Upper lobe of right lung (tissue), 1 donor: ENCODE data around the gene BAZ2B. TPM values are rescaled to one million over a fixed set of nuclear protein-coding genes. Genes with fewer than 3 reads are reported as not detected.

Source experiments
- ATAC-seq: fragments of 200-7000 bp; cut with Tn5 transposase; one replicate; pipeline ENCODE4 v1.9.1; 2020; ENCODE audit warnings: mild to moderate bottlenecking, moderate library complexity
- DNase-seq: peaks from one replicate; pipeline ENCODE4 v3.0.0-alpha.2; 2020
- H3K27ac ChIP-seq: fragments of 200-600 bp; one replicate; pipeline ENCODE4 v1.8.0; 2022
- H3K27me3 ChIP-seq: fragments of 200-600 bp; one replicate; pipeline ENCODE4 v1.8.0; 2022; ENCODE audit warnings: mild to moderate bottlenecking
- H3K36me3 ChIP-seq: fragments of 200-600 bp; one replicate; pipeline ENCODE4 v1.8.0; 2022
- H3K4me1 ChIP-seq: fragments of 200-600 bp; one replicate; pipeline ENCODE4 v1.8.0; 2022
- H3K4me3 ChIP-seq: fragments of 200-600 bp; one replicate; pipeline ENCODE4 v1.8.0; 2022; ENCODE audit warnings: mild to moderate bottlenecking
- H3K9me3 ChIP-seq: fragments of 200-600 bp; one replicate; pipeline ENCODE4 v1.8.0; 2022
- CTCF ChIP-seq: fragments of 200-600 bp; IDR thresholded peaks from one replicate; pipeline ENCODE4 v1.8.0; 2022; ENCODE audit warnings: antibody characterized with exemption
- intact Hi-C: fragments of 100-400 bp; cut with DNase I; formaldehyde crosslinking; loops from one replicate; pipeline ENCODE4 v1.11.0; 2022
- total RNA-seq: library from RNA; stranded (reverse); fragmentation: NEBNext Ultra II Directional; extraction: Animal tissue kit (Norgen Biotek cat#: 25700); gene quantifications from one replicate; pipeline ENCODE4 v1.2.1, GENCODE V29; 2021
- donor health status: DM: no; HTN: yes; CAD: no; lungs with severe emphysema.

BAZ2B gene
- total RNA-seq, 1 donor from 2014 or later = 91.9 TPM

GRCh38 chr2:159297042-159297707, 319.2 kb downstream of the BAZ2B start:
- ATAC-seq = no peak
- H3K27me3 ChIP-seq = no peaks in the 10 kb centered on the region
- no peak for TF ChIP-seq CTCF
- no peaks in the 10 kb centered on the region for H3K4me1 ChIP-seq
- intact Hi-C loops = no loop called here
- H3K9me3 ChIP-seq = no peaks in the 10 kb centered on the region
- H3K4me3 ChIP-seq = no peak overlapping the region
- no peaks in the 10 kb centered on the region for H3K36me3 ChIP-seq
- H3K27ac ChIP-seq = no peak overlapping the region
- DNase-seq = no peak

- Histone ChIP-seq H3K36me3 (no peaks in the 10 kb centered on the region), H3K27ac (no peak overlapping the region), H3K27me3 (no peaks in the 10 kb centered on the region), H3K4me1 (no peaks in the 10 kb centered on the region), H3K4me3 (no peak overlapping the region), H3K9me3 (no peaks in the 10 kb centered on the region)
- no peak for TF ChIP-seq CTCF
- intact Hi-C loops = no loop called here
- DNase-seq (no peak), ATAC-seq (no peak)
These were observed 324.2 kb downstream of the BAZ2B start for GRCh38 chr2:159292157-159292556.

- Histone ChIP-seq H3K9me3 (no peaks in the 10 kb centered on the region), H3K27me3 (no peaks in the 10 kb centered on the region), H3K4me3 (no peak overlapping the region), H3K36me3 (no peaks in the 10 kb centered on the region), H3K27ac (no peak overlapping the region), H3K4me1 (no peaks in the 10 kb centered on the region)
- ATAC-seq (no peak), DNase-seq (no peak)
- TF ChIP-seq CTCF = no peak
- intact Hi-C loops = no loop called here
These were observed 325.9 kb downstream of the BAZ2B start for GRCh38 chr2:159290289-159290907.

- Histone ChIP-seq H3K27ac (no peak overlapping the region), H3K4me3 (no peak overlapping the region), H3K27me3 (no peaks in the 10 kb centered on the region), H3K36me3 (no peaks in the 10 kb centered on the region), H3K4me1 (no peaks in the 10 kb centered on the region), H3K9me3 (no peaks in the 10 kb centered on the region)
- no peak for TF ChIP-seq CTCF
- ATAC-seq (no peak), DNase-seq (no peak)
- intact Hi-C loops = no loop called here
These were observed 328.6 kb downstream of the BAZ2B start for GRCh38 chr2:159287733-159288132.

GRCh38 chr2:159286709-159287441, 329.5 kb downstream of the BAZ2B start:
- ATAC-seq = peak; percentile 99
- intact Hi-C loops = no loop called here
- H3K4me1 ChIP-seq = no peaks in the 10 kb centered on the region
- no peak for TF ChIP-seq CTCF
- no peaks in the 10 kb centered on the region for H3K36me3 ChIP-seq
- DNase-seq = peak; percentile 100
- H3K9me3 ChIP-seq = no peaks in the 10 kb centered on the region
- peak overlapping the region; percentile 93 for H3K27ac ChIP-seq
- H3K4me3 ChIP-seq = peak overlapping the region; percentile 93
- H3K27me3 ChIP-seq = no peaks in the 10 kb centered on the region
